ENCODE data around the gene LSMEM2. TPM values are rescaled to one million over a fixed set of nuclear protein-coding genes. Genes with fewer than 3 reads are reported as not detected.

LSMEM2 gene
- polyA plus RNA-seq, 1 experiment: not detected

DNA sequence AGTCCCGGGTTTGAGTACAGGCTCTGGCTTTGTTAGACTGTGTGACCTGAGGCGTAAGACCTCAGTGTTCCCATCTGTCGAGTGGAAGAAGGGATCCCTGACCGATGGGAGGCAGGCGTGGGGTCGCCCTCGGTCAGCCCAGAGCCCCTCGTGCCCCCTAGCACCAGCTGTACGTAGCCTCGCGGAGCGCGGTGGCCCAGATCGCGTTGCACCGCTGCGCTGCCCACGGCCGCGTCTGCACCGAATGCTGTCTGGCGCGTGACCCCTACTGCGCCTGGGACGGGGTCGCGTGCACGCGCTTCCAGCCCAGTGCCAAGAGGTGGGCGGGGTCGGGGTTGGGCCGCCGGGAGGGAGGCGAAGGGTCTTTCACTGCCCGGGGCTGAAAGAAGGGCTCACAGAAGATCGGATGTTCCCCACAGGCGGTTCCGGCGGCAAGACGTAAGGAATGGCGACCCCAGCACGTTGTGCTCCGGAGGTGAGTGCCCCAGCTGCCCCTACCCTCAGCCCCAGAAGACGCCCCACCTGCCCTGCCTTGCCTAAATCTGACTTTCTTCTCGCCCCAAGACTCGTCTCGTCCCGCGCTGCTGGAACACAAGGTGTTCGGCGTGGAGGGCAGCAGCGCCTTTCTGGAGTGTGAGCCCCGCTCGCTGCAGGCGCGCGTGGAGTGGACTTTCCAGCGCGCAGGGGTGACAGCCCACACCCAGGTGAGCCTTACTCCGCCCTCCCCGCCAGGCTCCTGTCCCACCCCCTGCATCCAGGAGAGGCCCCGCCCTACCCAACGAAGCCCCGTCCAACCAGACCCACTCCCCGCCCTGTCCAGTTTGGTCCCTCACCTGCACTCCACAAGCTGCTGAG, 3.5 kb upstream of the LSMEM2 start:
- H3K4me3 ChIP-seq (ENCODE audit: low read depth, low read length): no peak overlapping the region
- H3K27ac ChIP-seq (ENCODE audit: low read depth, low read length): no peak overlapping the region
- ChIA-PET POLR2A (no interaction called here), CTCF (interaction anchor here (0.6 to 1.4 kb wide), 12 partner anchors 13 to 222 kb away, joined by 3 to 7 read pairs (median 4); no protein-coding TSS in a partner anchor)
- no peaks in the 10 kb centered on the region; the same call in 1 of the 2 replicates for H3K9me3 ChIP-seq (ENCODE audit: control insufficient read depth, insufficient read depth, low read length)
- DNase-seq (ENCODE audit: low read depth, low spot score): no peak
- TF ChIP-seq, protein P1, sequence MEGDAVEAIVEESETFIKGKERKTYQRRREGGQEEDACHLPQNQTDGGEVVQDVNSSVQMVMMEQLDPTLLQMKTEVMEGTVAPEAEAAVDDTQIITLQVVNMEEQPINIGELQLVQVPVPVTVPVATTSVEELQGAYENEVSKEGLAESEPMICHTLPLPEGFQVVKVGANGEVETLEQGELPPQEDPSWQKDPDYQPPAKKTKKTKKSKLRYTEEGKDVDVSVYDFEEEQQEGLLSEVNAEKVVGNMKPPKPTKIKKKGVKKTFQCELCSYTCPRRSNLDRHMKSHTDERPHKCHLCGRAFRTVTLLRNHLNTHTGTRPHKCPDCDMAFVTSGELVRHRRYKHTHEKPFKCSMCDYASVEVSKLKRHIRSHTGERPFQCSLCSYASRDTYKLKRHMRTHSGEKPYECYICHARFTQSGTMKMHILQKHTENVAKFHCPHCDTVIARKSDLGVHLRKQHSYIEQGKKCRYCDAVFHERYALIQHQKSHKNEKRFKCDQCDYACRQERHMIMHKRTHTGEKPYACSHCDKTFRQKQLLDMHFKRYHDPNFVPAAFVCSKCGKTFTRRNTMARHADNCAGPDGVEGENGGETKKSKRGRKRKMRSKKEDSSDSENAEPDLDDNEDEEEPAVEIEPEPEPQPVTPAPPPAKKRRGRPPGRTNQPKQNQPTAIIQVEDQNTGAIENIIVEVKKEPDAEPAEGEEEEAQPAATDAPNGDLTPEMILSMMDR (IDR thresholded peaks at IDR 0.05; ENCODE audit: low read depth, low read length): no peak
- peaks cover 19% of the 10 kb centered on the region for H3K27me3 ChIP-seq (ENCODE audit: control insufficient read depth, insufficient read depth, low read length)

DNA sequence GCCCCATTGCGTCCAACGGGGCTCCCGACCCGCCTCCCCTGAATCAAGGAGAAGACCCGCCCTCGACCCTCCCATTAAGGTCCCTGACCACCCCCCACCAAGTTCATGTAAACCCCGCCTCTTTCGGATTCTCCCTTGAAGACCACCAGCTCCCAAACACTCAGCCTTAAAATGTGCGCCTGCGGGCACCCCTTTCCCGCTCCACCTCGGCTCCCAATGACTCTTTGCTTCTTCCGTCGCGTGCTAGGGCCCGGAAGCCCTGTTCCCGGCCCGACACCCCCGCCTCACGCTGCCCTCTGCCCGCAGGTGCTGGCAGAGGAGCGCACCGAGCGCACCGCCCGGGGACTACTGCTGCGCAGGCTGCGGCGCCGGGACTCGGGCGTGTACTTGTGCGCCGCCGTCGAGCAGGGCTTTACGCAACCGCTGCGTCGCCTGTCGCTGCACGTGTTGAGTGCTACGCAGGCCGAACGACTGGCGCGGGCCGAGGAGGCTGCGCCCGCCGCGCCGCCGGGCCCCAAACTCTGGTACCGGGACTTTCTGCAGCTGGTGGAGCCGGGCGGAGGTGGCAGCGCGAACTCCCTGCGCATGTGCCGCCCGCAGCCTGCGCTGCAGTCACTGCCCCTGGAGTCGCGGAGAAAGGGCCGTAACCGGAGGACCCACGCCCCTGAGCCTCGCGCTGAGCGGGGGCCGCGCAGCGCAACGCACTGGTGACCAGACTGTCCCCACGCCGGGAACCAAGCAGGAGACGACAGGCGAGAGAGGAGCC, 2.7 kb upstream of the LSMEM2 start:
- Histone ChIP-seq H3K9me3 (ENCODE audit: control insufficient read depth, insufficient read depth, low read length) (no peaks in the 10 kb centered on the region; the same call in 1 of the 2 replicates), H3K4me3 (ENCODE audit: low read depth, low read length) (no peak overlapping the region), H3K27me3 (ENCODE audit: control insufficient read depth, insufficient read depth, low read length) (peaks cover 19% of the 10 kb centered on the region), H3K27ac (ENCODE audit: low read depth, low read length) (no peak overlapping the region)
- TF ChIP-seq, protein P1 (IDR thresholded peaks at IDR 0.05; ENCODE audit: low read depth, low read length): no peak
- CTCF ChIA-PET: no interaction called here
- no peak for DNase-seq (ENCODE audit: low read depth, low spot score)
- POLR2A ChIA-PET: no interaction called here

DNA sequence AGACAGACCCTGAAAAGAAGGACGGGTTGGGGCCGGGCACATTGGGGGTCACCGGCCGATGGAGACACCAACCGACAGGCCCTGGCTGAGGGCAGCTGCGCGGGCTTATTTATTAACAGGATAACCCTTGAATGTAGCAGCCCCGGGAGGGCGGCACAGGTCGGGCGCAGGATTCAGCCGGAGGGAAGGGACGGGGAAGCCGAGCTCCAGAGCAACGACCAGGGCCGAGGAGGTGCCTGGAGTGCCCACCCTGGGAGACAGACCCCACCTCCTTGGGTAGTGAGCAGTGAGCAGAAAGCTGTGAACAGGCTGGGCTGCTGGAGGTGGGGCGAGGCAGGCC, 2.2 kb upstream of the LSMEM2 start:
- Histone ChIP-seq H3K9me3 (ENCODE audit: control insufficient read depth, insufficient read depth, low read length) (no peaks in the 10 kb centered on the region; the same call in 1 of the 2 replicates), H3K4me3 (ENCODE audit: low read depth, low read length) (no peak overlapping the region), H3K27ac (ENCODE audit: low read depth, low read length) (no peak overlapping the region), H3K27me3 (ENCODE audit: control insufficient read depth, insufficient read depth, low read length) (peaks cover 19% of the 10 kb centered on the region)
- DNase-seq (ENCODE audit: low read depth, low spot score): no peak
- TF ChIP-seq, protein P1 (IDR thresholded peaks at IDR 0.05; ENCODE audit: low read depth, low read length): no peak
- ChIA-PET POLR2A (no interaction called here), CTCF (no interaction called here)

DNA sequence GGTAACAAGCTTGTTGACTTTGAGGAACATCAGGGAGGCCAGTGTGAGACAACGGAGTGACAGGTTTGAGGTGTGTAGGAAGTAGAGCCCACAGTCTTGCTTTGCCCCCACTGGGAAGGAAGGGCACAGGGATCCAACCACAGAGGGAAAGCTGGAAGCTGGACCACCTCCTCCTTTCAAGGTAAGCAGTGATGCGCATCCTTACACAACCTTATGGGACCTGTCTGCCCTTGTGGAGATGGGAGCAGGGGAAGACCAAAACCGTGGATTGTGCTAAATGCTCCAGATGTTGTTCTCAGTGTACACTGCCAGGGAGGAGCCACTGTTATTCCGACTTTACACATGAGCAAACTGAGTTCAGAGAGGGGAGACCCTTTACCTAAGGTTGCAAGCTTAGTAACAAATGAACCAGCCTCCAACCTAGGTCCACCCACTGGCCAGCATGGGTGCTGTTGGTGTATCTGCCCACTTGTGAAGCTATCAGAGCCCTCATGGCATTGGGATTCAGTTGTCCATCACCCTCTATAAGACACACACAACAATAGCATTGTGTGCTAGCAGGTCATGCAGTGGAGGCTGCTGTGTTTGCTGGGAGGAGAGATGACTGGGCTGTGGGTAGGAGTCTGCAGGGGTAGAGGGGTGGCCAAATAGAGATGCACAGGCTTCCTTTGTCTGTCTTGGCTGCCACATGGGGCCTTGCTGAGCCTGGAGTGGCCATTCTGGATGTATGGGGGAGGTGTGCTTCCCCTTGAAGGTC, 586 bp upstream of the LSMEM2 start:
- ChIA-PET CTCF (interaction anchor here (0.6 to 2.2 kb wide), 3 partner anchors 18 to 86 kb away, joined by 3 to 9 read pairs (median 3); no protein-coding TSS in a partner anchor), POLR2A (no interaction called here)
- Histone ChIP-seq H3K4me3 (ENCODE audit: low read depth, low read length) (no peak overlapping the region), H3K27ac (ENCODE audit: low read depth, low read length) (no peak overlapping the region), H3K27me3 (ENCODE audit: control insufficient read depth, insufficient read depth, low read length) (peaks cover 19% of the 10 kb centered on the region), H3K9me3 (ENCODE audit: control insufficient read depth, insufficient read depth, low read length) (no peaks in the 10 kb centered on the region; the same call in 1 of the 2 replicates)
- no peak for DNase-seq (ENCODE audit: low read depth, low spot score)
- TF ChIP-seq, protein P1 (IDR thresholded peaks at IDR 0.05; ENCODE audit: low read depth, low read length): no peak

Data from AG04450 (cell line).